ENCODE measurements around the gene UBE2E2. TPM values are rescaled to one million over a fixed set of nuclear protein-coding genes. Genes with fewer than 3 reads are reported as not detected.

UBE2E2 gene
- total RNA-seq, 1 donor from 2014 or later: 50.8 TPM

GRCh38 chr3:23376516-23377248 lies 173.6 kb downstream of the UBE2E2 start:
- DNase-seq (no peak), ATAC-seq (no peak)
- H3K4me1 ChIP-seq: no peaks in the 10 kb centered on the region
- no peak for TF ChIP-seq CTCF (IDR thresholded peaks at IDR 0.05)
- intact Hi-C loops (cut with DNase I): no loop called here
- H3K4me3 ChIP-seq: no peak overlapping the region
- H3K27me3 ChIP-seq (ENCODE audit: low read depth): no peaks in the 10 kb centered on the region
- H3K9me3 ChIP-seq: no peaks in the 10 kb centered on the region
- H3K27ac ChIP-seq: no peak overlapping the region
- H3K36me3 ChIP-seq: no peaks in the 10 kb centered on the region

GRCh38 chr3:23377928-23378672 lies 175.0 kb downstream of the UBE2E2 start:
- intact Hi-C loops (cut with DNase I): no loop called here
- no peaks in the 10 kb centered on the region for H3K36me3 ChIP-seq
- no peaks in the 10 kb centered on the region for H3K4me1 ChIP-seq
- no peak for TF ChIP-seq CTCF (IDR thresholded peaks at IDR 0.05)
- no peaks in the 10 kb centered on the region for H3K27me3 ChIP-seq (ENCODE audit: low read depth)
- no peaks in the 10 kb centered on the region for H3K9me3 ChIP-seq
- no peak overlapping the region for H3K4me3 ChIP-seq
- ATAC-seq: no peak
- H3K27ac ChIP-seq: no peak overlapping the region
- DNase-seq: no peak

- Histone ChIP-seq H3K4me1 (no peaks in the 10 kb centered on the region), H3K36me3 (no peaks in the 10 kb centered on the region), H3K9me3 (no peaks in the 10 kb centered on the region), H3K4me3 (no peak overlapping the region), H3K27me3 (ENCODE audit: low read depth) (no peaks in the 10 kb centered on the region), H3K27ac (no peak overlapping the region)
- DNase-seq: no peak
- no peak for TF ChIP-seq CTCF (IDR thresholded peaks at IDR 0.05)
- intact Hi-C loops (cut with DNase I): no loop called here
- no peak for ATAC-seq
These were observed 180.7 kb downstream of the UBE2E2 start for GRCh38 chr3:23383875-23384274.

- no peak overlapping the region for H3K4me3 ChIP-seq
- H3K27ac ChIP-seq: no peak overlapping the region
- no peaks in the 10 kb centered on the region for H3K4me1 ChIP-seq
- intact Hi-C loops (cut with DNase I): no loop called here
- ATAC-seq (no peak), DNase-seq (no peak)
- no peak for TF ChIP-seq CTCF (IDR thresholded peaks at IDR 0.05)
- H3K9me3 ChIP-seq: no peaks in the 10 kb centered on the region
- H3K27me3 ChIP-seq (ENCODE audit: low read depth): no peaks in the 10 kb centered on the region
- no peaks in the 10 kb centered on the region for H3K36me3 ChIP-seq
These were observed 182.2 kb downstream of the UBE2E2 start for GRCh38 chr3:23385327-23385726.

GRCh38 chr3:23387286-23387918 lies 184.3 kb downstream of the UBE2E2 start:
- no peak overlapping the region for H3K4me3 ChIP-seq
- no peaks in the 10 kb centered on the region for H3K9me3 ChIP-seq
- peaks cover 6% of the 10 kb centered on the region for H3K4me1 ChIP-seq
- DNase-seq: no peak
- intact Hi-C loops (cut with DNase I): no loop called here
- no peak for TF ChIP-seq CTCF (IDR thresholded peaks at IDR 0.05)
- H3K36me3 ChIP-seq: no peaks in the 10 kb centered on the region
- no peaks in the 10 kb centered on the region for H3K27me3 ChIP-seq (ENCODE audit: low read depth)
- H3K27ac ChIP-seq: no peak overlapping the region
- no peak for ATAC-seq

Measured in lower lobe of right lung (tissue), 2 donors.